Skeletal muscle tissue (tissue), 4 donors: ENCODE data around the gene SHQ1. TPM values are rescaled to one million over a fixed set of nuclear protein-coding genes. Genes with fewer than 3 reads are reported as not detected.

Experiments
- H3K27ac ChIP-seq: one replicate; pipeline ENCODE4 v1.7.0; 2013; ENCODE audit warnings: mild to moderate bottlenecking, low read depth, low read length, inconsistent platforms
- H3K27me3 ChIP-seq, 3 donors: one replicate each; pipeline ENCODE4 v1.7.0; 2013; ENCODE audit warnings: low read length in 3 of 3; ENCODE audit not compliant: control insufficient read depth in 3 of 3, insufficient read depth in 3 of 3
- H3K36me3 ChIP-seq, 3 donors: one replicate each; pipeline ENCODE4 v1.7.0; 2013; ENCODE audit warnings: low read length in 3 of 3; ENCODE audit not compliant: control insufficient read depth in 3 of 3, insufficient read depth in 3 of 3
- H3K4me1 ChIP-seq, 3 donors: one replicate each; pipeline ENCODE4 v1.7.0; 2013; ENCODE audit warnings: low read length in 3 of 3, mild to moderate bottlenecking in 3 of 3; ENCODE audit not compliant: control insufficient read depth in 3 of 3, insufficient read depth in 3 of 3
- H3K4me3 ChIP-seq, 3 donors: one replicate each; pipeline ENCODE4 v1.7.0; 2013; ENCODE audit warnings: low read length in 3 of 3
- H3K9ac ChIP-seq, 3 donors: one replicate each; pipeline ENCODE4 v1.7.0; 2013; ENCODE audit warnings: low read length in 3 of 3, mild to moderate bottlenecking in 3 of 3, moderate library complexity in 2 of 3, low read depth in 1 of 3
- H3K9me3 ChIP-seq, 3 donors: one replicate each; pipeline ENCODE4 v1.7.0; 2013; ENCODE audit warnings: low read length in 3 of 3; ENCODE audit not compliant: control insufficient read depth in 3 of 3
- total RNA-seq: library from RNA; depleted of rRNA; stranded (reverse); fragments of >200 nt; gene quantifications from one replicate; pipeline ENCODE4 v1.2.3, GENCODE V29; 2014
- donor health status: Osteomylitis.

The SHQ1 gene
- total RNA-seq, 1 donor from 2014 or later: 21.4 TPM

GRCh38 chr3:72784226-72784625, 64.0 kb downstream of the SHQ1 start:
- Histone ChIP-seq H3K9ac (no peak overlapping the region), H3K27ac (no peak overlapping the region), H3K4me1 (no peaks in the 10 kb centered on the region), H3K27me3 (no peaks in the 10 kb centered on the region), H3K36me3 (peaks cover 0 to 6% (median 5%) of the 10 kb centered on the region in 3 donors), H3K4me3 (no peak overlapping the region), H3K9me3 (no peaks in the 10 kb centered on the region)

- Histone ChIP-seq H3K36me3 (peaks cover 0 to 6% (median 5%) of the 10 kb centered on the region in 3 donors), H3K4me3 (no peak overlapping the region), H3K4me1 (no peaks in the 10 kb centered on the region), H3K9ac (no peak overlapping the region), H3K27ac (no peak overlapping the region), H3K27me3 (no peaks in the 10 kb centered on the region), H3K9me3 (no peaks in the 10 kb centered on the region)
Observed at GRCh38 chr3:72782521-72782920, 65.7 kb downstream of the SHQ1 start.

GRCh38 chr3:72769758-72770540, 78.3 kb downstream of the SHQ1 start:
- Histone ChIP-seq H3K36me3 (no peaks in the 10 kb centered on the region), H3K27ac (no peak overlapping the region), H3K4me1 (no peaks in the 10 kb centered on the region), H3K4me3 (no peak overlapping the region), H3K9ac (no peak overlapping the region), H3K9me3 (no peaks in the 10 kb centered on the region), H3K27me3 (no peaks in the 10 kb centered on the region)

GRCh38 chr3:72768936-72769335, 79.3 kb downstream of the SHQ1 start:
- Histone ChIP-seq H3K36me3 (no peaks in the 10 kb centered on the region), H3K4me1 (peaks cover 0 to 2% (median 2%) of the 10 kb centered on the region in 3 donors), H3K4me3 (no peak overlapping the region), H3K27me3 (no peaks in the 10 kb centered on the region), H3K9me3 (no peaks in the 10 kb centered on the region), H3K27ac (no peak overlapping the region), H3K9ac (no peak overlapping the region)

GRCh38 chr3:72768481-72768880, 79.8 kb downstream of the SHQ1 start:
- H3K36me3 ChIP-seq: no peaks in the 10 kb centered on the region
- H3K4me1 ChIP-seq: peaks cover 0 to 3% (median 3%) of the 10 kb centered on the region in 3 donors
- no peak overlapping the region for H3K9ac ChIP-seq
- no peaks in the 10 kb centered on the region for H3K27me3 ChIP-seq
- no peak overlapping the region for H3K27ac ChIP-seq
- H3K9me3 ChIP-seq: no peaks in the 10 kb centered on the region
- H3K4me3 ChIP-seq: no peak overlapping the region

GRCh38 chr3:72768006-72768441, 80.2 kb downstream of the SHQ1 start:
- Histone ChIP-seq H3K4me3 (no peak overlapping the region), H3K4me1 (peaks cover 0 to 3% (median 3%) of the 10 kb centered on the region in 3 donors), H3K27me3 (no peaks in the 10 kb centered on the region), H3K27ac (no peak overlapping the region), H3K9me3 (no peaks in the 10 kb centered on the region), H3K9ac (no peak overlapping the region), H3K36me3 (no peaks in the 10 kb centered on the region)

- Histone ChIP-seq H3K27me3 (no peaks in the 10 kb centered on the region), H3K4me3 (no peak overlapping the region), H3K9ac (no peak overlapping the region), H3K9me3 (no peaks in the 10 kb centered on the region), H3K27ac (no peak overlapping the region), H3K36me3 (no peaks in the 10 kb centered on the region), H3K4me1 (peaks cover 0 to 3% (median 3%) of the 10 kb centered on the region in 3 donors)
Observed at GRCh38 chr3:72766866-72767265, 81.4 kb downstream of the SHQ1 start.

- Histone ChIP-seq H3K4me1 (peaks cover 0 to 3% (median 3%) of the 10 kb centered on the region in 3 donors), H3K27me3 (no peaks in the 10 kb centered on the region), H3K27ac (no peak overlapping the region), H3K9me3 (no peaks in the 10 kb centered on the region), H3K36me3 (no peaks in the 10 kb centered on the region), H3K4me3 (no peak overlapping the region), H3K9ac (no peak overlapping the region)
Observed at GRCh38 chr3:72763751-72764440, 84.3 kb downstream of the SHQ1 start.

GRCh38 chr3:72761410-72761809, 86.8 kb downstream of the SHQ1 start:
- H3K9ac ChIP-seq: no peak overlapping the region
- no peak overlapping the region for H3K4me3 ChIP-seq
- H3K4me1 ChIP-seq: peaks cover 0 to 3% (median 3%) of the 10 kb centered on the region in 3 donors
- H3K27ac ChIP-seq: no peak overlapping the region
- no peaks in the 10 kb centered on the region for H3K36me3 ChIP-seq
- no peaks in the 10 kb centered on the region for H3K9me3 ChIP-seq
- H3K27me3 ChIP-seq: no peaks in the 10 kb centered on the region

GRCh38 chr3:72760225-72760624, 88.0 kb downstream of the SHQ1 start:
- Histone ChIP-seq H3K9ac (no peak overlapping the region), H3K27me3 (no peaks in the 10 kb centered on the region), H3K4me1 (peaks cover 0 to 3% (median 3%) of the 10 kb centered on the region in 3 donors), H3K27ac (no peak overlapping the region), H3K4me3 (no peak overlapping the region), H3K36me3 (no peaks in the 10 kb centered on the region), H3K9me3 (no peaks in the 10 kb centered on the region)
